H1 (cell line): ENCODE data around the gene REPS2. TPM values are rescaled to one million over a fixed set of nuclear protein-coding genes. Genes with fewer than 3 reads are reported as not detected.

ENCODE experiments used
- ATF2 ChIP-seq: IDR thresholded peaks from 2 replicates; pipeline ENCODE4 v1.6.1; 2012; ENCODE audit warnings: low read length, inconsistent platforms
- BRCA1 ChIP-seq: IDR thresholded peaks from 2 replicates; pipeline ENCODE4 v1.6.1; 2012; ENCODE audit warnings: low read depth, low read length, improper control_type of control experiment
- CHD1 ChIP-seq: IDR thresholded peaks from 2 replicates; pipeline ENCODE4 v1.6.1; 2012; ENCODE audit warnings: low read depth, low read length, improper control_type of control experiment
- CHD7 ChIP-seq: fragments of 300-600 bp; sonication (generic); IDR thresholded peaks from 2 replicates; pipeline ENCODE4 v1.7.1; 2012; ENCODE audit warnings: low read length, moderate library complexity, mild to moderate bottlenecking, inconsistent platforms; ENCODE audit not compliant: insufficient replicate concordance
- SAP30 ChIP-seq: fragments of 300-600 bp; sonication (generic); IDR thresholded peaks from 2 replicates; pipeline ENCODE4 v1.7.1; 2012; ENCODE audit warnings: low read length, moderate library complexity, mild to moderate bottlenecking, inconsistent platforms; ENCODE audit not compliant: insufficient read depth, insufficient replicate concordance
- USF2 ChIP-seq: IDR thresholded peaks from 2 replicates; pipeline ENCODE4 v1.6.1; 2011; ENCODE audit warnings: low read length, improper control_type of control experiment
- polyA plus RNA-seq, 7 experiments: library from polyadenylated mRNA; depleted of rRNA in 3 of 7; stranded (reverse) in 5 of 7; unstranded in 2 of 7; fragments of >200 nt in 5 of 7; fragments of 200-250 nt in 2 of 7; gene quantifications; 1 replicate in 5 of 7; 2 replicates in 1 of 7; 4 replicates in 1 of 7; pipeline versions ENCODE4 v1.2.1 to v1.2.3, GENCODE V29; 2011 to 2013; ENCODE audit warnings: missing spikeins in 2 of 7, mixed read lengths in 2 of 7
- total RNA-seq: library from RNA; stranded (reverse); fragmentation: NEBNext Ultra II Directional; extraction: Animal tissue kit (Norgen Biotek cat#: 25700); gene quantifications from 2 replicates; pipeline ENCODE4 v1.2.1, GENCODE V29; 2021

REPS2 gene
- total and polyA plus RNA-seq, 2 of the 8 experiments (the other 6 are each of a cell fraction or from before 2014, with no cell fraction given), result 0.79 to 4.3 TPM

- TF ChIP-seq CHD7 (no peak), SAP30 (no peak), BRCA1 (no peak), USF2 (no peak), ATF2 (no peak), CHD1 (no peak)
Observed at GRCh38 chrX:16981209-16981608, 34.8 kb downstream of the REPS2 start (continued).
